OCI-LY7 (cell line): ENCODE data around the gene PHACTR2. TPM values are rescaled to one million over a fixed set of nuclear protein-coding genes. Genes with fewer than 3 reads are reported as not detected.
"Not testable (repeated sequence)": the region's sequence is repeated elsewhere in the genome, so short reads cannot be mapped to it uniquely, and the experiment has no call there.

Experiments
- BruUV-seq: library from RNA; stranded (reverse); fragments of 400-500 nt; replicated peaks from 2 replicates; lab custom pipeline; 2021; lab: Mats Ljungman, UMichigan
- CTCF ChIA-PET: fragments of 300-600 bp; sonication (Branson Sonifier 250); formaldehyde crosslinking; loops from one replicate; lab custom pipeline; 2022; ENCODE audit warnings: antibody characterized with exemption; ENCODE audit not compliant: unreplicated experiment; lab: Charles Lee
- POLR2A ChIA-PET: fragments of 300-600 bp; sonication (Branson Sonifier 250); formaldehyde crosslinking; loops from one replicate; lab custom pipeline; 2022; ENCODE audit warnings: antibody characterized with exemption; lab: Charles Lee
- DNase-seq: peaks from one replicate; pipeline ENCODE4 v3.0.0-alpha.2; 2015; ENCODE audit warnings: low spot score
- H2AFZ ChIP-seq: fragments of 200-600 bp; sonication (generic), shearing (Covaris generic); 2 replicates; pipeline ENCODE4 v1.6.1; 2014; ENCODE audit warnings: mild to moderate bottlenecking, antibody characterized with exemption, low read length, moderate library complexity
- H3K27ac ChIP-seq: fragments of 200-600 bp; sonication (generic); 2 replicates; pipeline ENCODE4 v1.5.1; 2014; ENCODE audit warnings: mixed run types, low read depth, mild to moderate bottlenecking, moderate library complexity, low read length, inconsistent platforms; ENCODE audit not compliant: poor library complexity, severe bottlenecking
- H3K36me3 ChIP-seq: fragments of 200-600 bp; sonication (generic); 2 replicates; pipeline ENCODE4 v1.6.1; 2014; ENCODE audit warnings: mild to moderate bottlenecking, antibody characterized with exemption, low read length, moderate library complexity, mixed read lengths; ENCODE audit not compliant: insufficient read depth
- H3K4me1 ChIP-seq: fragments of 200-600 bp; sonication (generic); 2 replicates; pipeline ENCODE4 v1.5.1; 2014; ENCODE audit warnings: mild to moderate bottlenecking, low read length; ENCODE audit not compliant: insufficient read depth, poor library complexity, severe bottlenecking
- H3K4me2 ChIP-seq: fragments of 200-600 bp; sonication (generic); 2 replicates; pipeline ENCODE4 v1.6.1; 2014; ENCODE audit warnings: mild to moderate bottlenecking, low read length
- H3K4me3 ChIP-seq: fragments of 200-600 bp; sonication (generic); 2 replicates; pipeline ENCODE4 v1.5.1; 2014; ENCODE audit warnings: mild to moderate bottlenecking, low read depth, low read length; ENCODE audit not compliant: poor library complexity, severe bottlenecking
- H3K79me2 ChIP-seq: fragments of 200-600 bp; sonication (generic); 2 replicates; pipeline ENCODE4 v1.6.1; 2016; ENCODE audit warnings: low read depth, mild to moderate bottlenecking, low read length, moderate library complexity, mixed read lengths; ENCODE audit not compliant: insufficient read depth
- H3K9me2 ChIP-seq: fragments of 200-600 bp; sonication (generic); 2 replicates; pipeline ENCODE4 v1.6.1; 2016; ENCODE audit warnings: mild to moderate bottlenecking, low read length, mixed read lengths; ENCODE audit not compliant: insufficient read depth
- H3K9me3 ChIP-seq: fragments of 200-600 bp; sonication (generic); 2 replicates; pipeline ENCODE4 v1.6.1; 2014; ENCODE audit warnings: mild to moderate bottlenecking, mixed run types, low read length, mixed read lengths
- H4K20me1 ChIP-seq: fragments of 200-600 bp; sonication (generic); 2 replicates; pipeline ENCODE4 v1.6.1; 2014; ENCODE audit warnings: mild to moderate bottlenecking, antibody characterized with exemption, low read length, moderate library complexity, mixed read lengths; ENCODE audit not compliant: insufficient read depth
- CTCF ChIP-seq: fragments of 200-600 bp; sonication (generic); conservative IDR thresholded peaks from 2 replicates; pipeline ENCODE4 v1.5.1; 2014; ENCODE audit warnings: mild to moderate bottlenecking, antibody characterized with exemption, low read length, moderate library complexity, mixed read lengths
- EZH2phosphoT487 ChIP-seq: fragments of 200-600 bp; sonication (generic); IDR thresholded peaks from 2 replicates; pipeline ENCODE4 v1.6.1; 2018; ENCODE audit warnings: low read depth, borderline replicate concordance, mild to moderate bottlenecking, mixed run types, antibody characterized with exemption, low read length, moderate library complexity, mixed read lengths
- intact Hi-C: fragments of 100-400 bp; cut with micrococcal nuclease; formaldehyde crosslinking; loops from one replicate; pipeline ENCODE4 v1.10.0; 2022; ENCODE audit not compliant: unreplicated experiment
- total RNA-seq, 2 experiments: library from RNA; depleted of rRNA in 1 of 2; stranded (reverse); fragments of >200 nt in 1 of 2; shearing (Covaris generic) in 1 of 2; gene quantifications; 2 replicates each; pipeline ENCODE4 v1.2.3, GENCODE V29; 2014 to 2022

PHACTR2 gene
- total RNA-seq, 2 experiments from 2014 or later: 0.06 to 5.4 TPM

DNA sequence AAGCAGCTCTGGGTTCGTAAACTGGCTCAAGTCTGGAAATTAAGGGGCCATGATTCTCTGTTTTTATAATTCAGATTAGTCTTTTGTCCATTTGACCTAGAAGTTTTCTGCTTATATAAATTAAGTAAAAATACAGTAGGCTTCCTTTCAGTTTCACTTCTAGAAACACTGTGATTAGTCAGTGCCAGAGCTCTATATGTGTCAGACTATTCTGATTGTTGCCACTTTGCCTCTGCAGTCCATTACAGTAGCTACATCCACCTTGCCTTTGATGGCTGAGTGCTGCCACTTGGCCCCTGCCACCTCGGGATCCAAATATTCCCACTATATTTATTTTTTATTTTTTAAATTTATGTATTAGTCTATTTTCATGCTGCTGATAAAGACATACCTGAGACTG lies 194.4 kb downstream of the PHACTR2 start:
- intact Hi-C loops: no loop called here
- H4K20me1 ChIP-seq: no peaks in the 10 kb centered on the region
- H2AFZ ChIP-seq: no peak overlapping the region
- no peaks in the 10 kb centered on the region for H3K36me3 ChIP-seq
- BruUV-seq: no TSS peak
- H3K27ac ChIP-seq: no peak overlapping the region
- DNase-seq: no peak
- H3K9me3 ChIP-seq: no peaks in the 10 kb centered on the region
- POLR2A ChIA-PET: no interaction called here
- no peak overlapping the region for H3K4me2 ChIP-seq
- H3K4me3 ChIP-seq: no peak overlapping the region
- no peaks in the 10 kb centered on the region for H3K4me1 ChIP-seq
- TF ChIP-seq CTCF: no peak
- TF ChIP-seq EZH2phosphoT487: no peak
- no peaks in the 10 kb centered on the region for H3K79me2 ChIP-seq
- CTCF ChIA-PET: no interaction called here
- H3K9me2 ChIP-seq: no peaks in the 10 kb centered on the region

DNA sequence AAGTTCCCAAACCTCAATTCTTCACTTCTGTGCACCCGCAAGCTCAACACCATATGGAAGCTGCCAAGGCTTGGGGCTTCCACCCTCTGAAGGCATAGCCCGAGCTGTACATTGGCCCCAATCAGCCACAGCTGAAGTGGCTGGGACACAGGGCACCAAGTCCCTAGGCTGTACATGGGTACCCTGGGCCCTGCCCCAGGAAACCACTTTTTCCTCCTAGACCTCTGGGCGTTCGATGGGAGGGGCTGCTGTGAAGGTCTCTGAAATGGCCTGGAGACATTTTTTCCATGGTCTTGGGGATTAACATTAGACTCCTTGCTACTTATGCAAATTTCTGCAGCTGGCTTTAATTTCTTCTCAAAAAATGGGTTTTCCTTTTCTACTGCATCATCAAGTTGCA lies 195.8 kb downstream of the PHACTR2 start:
- POLR2A ChIA-PET, DNase-seq, CTCF ChIA-PET, H4K20me1 ChIP-seq, H3K4me3 ChIP-seq, H3K4me2 ChIP-seq, intact Hi-C loops, H3K36me3 ChIP-seq, H3K79me2 ChIP-seq, H2AFZ ChIP-seq, BruUV-seq, H3K4me1 ChIP-seq, H3K9me3 ChIP-seq, H3K27ac ChIP-seq, H3K9me2 ChIP-seq: not testable (repeated sequence)

DNA sequence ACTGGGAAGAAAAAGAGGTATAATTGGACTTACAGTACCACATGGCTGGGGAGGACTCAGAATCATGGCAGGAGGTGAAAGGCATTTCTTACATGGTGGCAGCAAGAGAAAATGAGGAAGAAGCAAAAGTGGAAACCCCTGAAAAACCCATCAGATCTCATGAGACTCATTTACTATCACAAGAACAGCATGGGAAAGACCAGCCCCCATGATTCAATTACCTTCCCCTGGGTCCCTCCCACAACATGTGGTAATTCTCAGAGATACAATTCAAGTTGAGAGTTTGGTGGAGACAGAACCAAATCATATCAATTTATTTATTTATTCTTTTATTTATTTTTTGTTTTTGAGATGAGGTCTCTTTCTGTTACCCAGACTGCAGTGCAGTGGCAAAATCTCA lies 196.7 kb downstream of the PHACTR2 start:
- H3K36me3 ChIP-seq, H3K4me1 ChIP-seq, H3K9me3 ChIP-seq, H3K27ac ChIP-seq, H3K4me2 ChIP-seq, H3K4me3 ChIP-seq, DNase-seq, CTCF ChIA-PET, POLR2A ChIA-PET, BruUV-seq, H3K9me2 ChIP-seq, H4K20me1 ChIP-seq, H3K79me2 ChIP-seq, H2AFZ ChIP-seq, intact Hi-C loops: not testable (repeated sequence)

- Histone ChIP-seq H3K27ac (no peak overlapping the region), H3K79me2 (no peaks in the 10 kb centered on the region), H3K36me3 (no peaks in the 10 kb centered on the region), H2AFZ (no peak overlapping the region), H3K9me3 (no peaks in the 10 kb centered on the region), H3K4me1 (no peaks in the 10 kb centered on the region), H3K9me2 (no peaks in the 10 kb centered on the region), H3K4me3 (no peak overlapping the region), H4K20me1 (no peaks in the 10 kb centered on the region), H3K4me2 (no peak overlapping the region)
- no TSS peak for BruUV-seq
- intact Hi-C loops: no loop called here
- TF ChIP-seq CTCF (no peak), EZH2phosphoT487 (no peak)
- no peak for DNase-seq
- POLR2A ChIA-PET: interaction anchor here (0.6 to 0.7 kb wide), 2 partner anchors 1059 to 1240 kb away, joined by 3 read pairs; no protein-coding TSS in a partner anchor
- CTCF ChIA-PET: no interaction called here
Observed at GRCh38 chr6:143877584-143878271, 200.0 kb downstream of the PHACTR2 start.
